Muscle of back (tissue), 11 donors: ENCODE data around the gene DOHH. TPM values are rescaled to one million over a fixed set of nuclear protein-coding genes. Genes with fewer than 3 reads are reported as not detected.
A peak's percentile ranks its signal among the peaks of the same experiment; 100 is the strongest.

Source experiments
- DNase-seq, 3 donors: peaks; one replicate each; pipeline versions ENCODE4 v3.0.0 to v3.0.0-alpha.2; 2013
- polyA plus RNA-seq, 10 donors: library from polyadenylated mRNA; unstranded; fragments of 120-200 nt; gene quantifications; one replicate each; pipeline ENCODE4 v1.2.1, GENCODE V29; 2013; ENCODE audit not compliant: insufficient read length in 10 of 10

Gene DOHH
- polyA plus RNA-seq, 10 donors, result 3.8 to 10.0 (median 5.7) TPM

GRCh38 chr19:3443840-3444694, 56.4 kb downstream of the DOHH start:
- DNase-seq, result peak in 2 of 3 donors; percentile 60 to 74

DNA sequence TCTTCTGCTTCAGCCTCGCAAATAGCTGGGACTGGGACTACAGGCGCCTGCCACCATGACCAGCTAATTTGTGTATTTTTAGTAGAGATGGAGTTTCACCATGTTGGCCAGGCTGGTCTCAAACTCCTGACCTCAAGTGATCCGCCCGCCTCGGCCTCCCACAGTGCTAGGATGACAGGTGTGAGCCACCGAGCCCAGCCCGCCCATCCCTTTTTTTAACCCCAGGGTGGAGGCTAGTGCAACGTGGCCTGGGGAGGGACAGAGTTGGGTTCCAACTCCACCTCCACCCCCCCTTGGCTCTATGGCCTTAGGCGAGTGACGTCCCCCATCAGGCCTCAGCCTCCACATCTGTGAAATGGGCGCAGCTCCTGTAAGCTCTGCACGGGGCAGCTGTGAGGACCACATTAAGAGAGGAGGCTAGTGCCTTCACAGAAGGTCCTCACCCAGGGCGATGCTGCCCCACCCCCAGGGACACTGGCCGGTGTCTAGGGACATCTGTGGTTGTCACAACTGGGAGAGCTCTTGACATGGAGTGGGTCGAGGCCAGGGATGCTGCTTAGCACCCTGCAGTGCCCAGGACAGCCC, 57.9 kb downstream of the DOHH start:
- DNase-seq, result no peak

DNA sequence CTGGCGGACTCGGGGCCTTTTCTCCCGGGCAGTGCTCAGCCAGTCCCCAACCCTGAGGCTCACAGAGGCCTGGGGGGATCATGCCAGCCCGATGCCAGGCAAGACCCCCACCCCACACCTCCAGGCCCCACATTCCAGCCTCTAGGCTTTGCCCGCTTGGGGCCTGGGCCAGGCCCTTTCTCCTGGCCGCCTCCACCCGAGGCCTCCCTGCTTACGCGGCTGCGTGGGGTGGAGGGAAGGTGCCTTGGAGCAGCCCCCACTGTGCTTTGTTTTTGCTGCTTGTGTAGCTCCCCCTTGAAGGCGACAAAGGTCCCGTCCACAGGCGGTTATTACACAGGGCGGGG, 58.5 kb downstream of the DOHH start:
- DNase-seq, result no peak

- DNase-seq, result no peak
These were observed 59.1 kb downstream of the DOHH start for GRCh38 chr19:3441089-3441985.

Other genes with a start within 250 kb of the DOHH start
- gene NFIC, start 134.1 kb downstream of the DOHH start, polyA plus RNA-seq, result 10 to 100 TPM; 35.1 to 50.8 (median 39.2) TPM
- gene SMIM24, start 20.1 kb downstream of the DOHH start, polyA plus RNA-seq, result under 1 TPM in 4 of 10 donors, not detected in 6; 0.15 to 0.99 (median 0.45) TPM
- not detected for gene SMIM44, start 17.2 kb downstream of the DOHH start, polyA plus RNA-seq
- 10 to 100 TPM; 24.6 to 34.3 (median 27.1) TPM for gene FZR1, start 5.6 kb upstream of the DOHH start, polyA plus RNA-seq
- gene TEKTIP1, start 38.5 kb upstream of the DOHH start, polyA plus RNA-seq, result 1 to 10 TPM; 2.1 to 4.4 (median 2.7) TPM
- 10 to 100 TPM; 21.7 to 34.5 (median 25.9) TPM for gene MFSD12, start 56.9 kb upstream of the DOHH start, polyA plus RNA-seq
- 10 to 100 TPM; 28.2 to 43.6 (median 34.7) TPM for gene HMG20B, start 72.3 kb upstream of the DOHH start, polyA plus RNA-seq
- 1 to 10 TPM; 1.2 to 2.1 (median 1.6) TPM for gene GIPC3, start 84.8 kb upstream of the DOHH start, polyA plus RNA-seq
- 1 to 10 TPM; 1.2 to 3.7 (median 1.7) TPM for gene TBXA2R, start 106.2 kb upstream of the DOHH start, polyA plus RNA-seq
- gene CACTIN, start 126.1 kb upstream of the DOHH start, polyA plus RNA-seq, result 10 to 100 TPM; 15.3 to 21.8 (median 17.1) TPM
- gene PIP5K1C, start 199.8 kb upstream of the DOHH start, polyA plus RNA-seq, result 10 to 100 TPM; 16.4 to 25.5 (median 20.7) TPM
- 1 to 10 TPM in 1 of 10 donors, under 1 TPM in 8, not detected in 1; 0.44 to 1.1 (median 0.62) TPM for gene TJP3, start 207.7 kb upstream of the DOHH start, polyA plus RNA-seq